ENCODE data around the gene RTP5.

- TF ChIP-seq ZNF274 (IDR thresholded peaks at IDR 0.05; ENCODE audit: borderline replicate concordance, extremely low read depth, low read length) (no peak), USF2 (IDR thresholded peaks at IDR 0.05; ENCODE audit: low read length) (no peak), POLR2AphosphoS5 (IDR thresholded peaks at IDR 0.05; ENCODE audit: low read depth, low read length) (no peak), SUZ12 (IDR thresholded peaks at IDR 0.05; ENCODE audit: low read length) (no peak), YY1 (IDR thresholded peaks at IDR 0.05; ENCODE audit: low read depth, low read length) (no peak), NRF1 (IDR thresholded peaks at IDR 0.05; ENCODE audit: low read depth, low read length) (no peak), EP300 (IDR thresholded peaks at IDR 0.05; ENCODE audit: borderline replicate concordance in 1 of 2, low read depth in 2 of 2, low read length in 2 of 2) (no peak), CTCF (IDR thresholded peaks at IDR 0.05; ENCODE audit: control extremely low read depth in 1 of 3, insufficient read depth in 1 of 3, low read depth in 1 of 3, low read length in 3 of 3) (no peak)
Observed at GRCh38 chr2:241888641-241889040, 19.1 kb downstream of the RTP5 start.
